Stomach smooth muscle (tissue), 2 donors: ENCODE measurements around the gene TSG101.

Experiments used
- H3K27ac ChIP-seq: one replicate; pipeline ENCODE4 v1.7.0; 2013; ENCODE audit warnings: mild to moderate bottlenecking, low read length, inconsistent platforms
- H3K27me3 ChIP-seq, 2 donors: one replicate each; pipeline ENCODE4 v1.7.0; 2013; ENCODE audit warnings: low read length in 2 of 2; ENCODE audit not compliant: insufficient read depth in 2 of 2, control insufficient read depth in 1 of 2
- H3K36me3 ChIP-seq, 2 donors: one replicate each; pipeline ENCODE4 v1.7.0; 2013; ENCODE audit warnings: low read length in 2 of 2; ENCODE audit not compliant: control insufficient read depth in 2 of 2, insufficient read depth in 2 of 2
- H3K4me1 ChIP-seq: one replicate; pipeline ENCODE4 v1.7.0; 2013; ENCODE audit warnings: low read length; ENCODE audit not compliant: control insufficient read depth, insufficient read depth
- H3K4me3 ChIP-seq, 2 donors: one replicate each; pipeline ENCODE4 v1.7.0; 2013; ENCODE audit warnings: low read length in 2 of 2
- H3K9ac ChIP-seq, 2 donors: one replicate each; pipeline ENCODE4 v1.7.0; 2013; ENCODE audit warnings: low read length in 2 of 2, mild to moderate bottlenecking in 1 of 2
- H3K9me3 ChIP-seq, 2 donors: one replicate each; pipeline ENCODE4 v1.7.0; 2013; ENCODE audit warnings: low read length in 2 of 2; ENCODE audit not compliant: control insufficient read depth in 2 of 2
- donor health status: healthy.
- donor health status: Pancreatic carcinoma.

The TSG101 gene

DNA sequence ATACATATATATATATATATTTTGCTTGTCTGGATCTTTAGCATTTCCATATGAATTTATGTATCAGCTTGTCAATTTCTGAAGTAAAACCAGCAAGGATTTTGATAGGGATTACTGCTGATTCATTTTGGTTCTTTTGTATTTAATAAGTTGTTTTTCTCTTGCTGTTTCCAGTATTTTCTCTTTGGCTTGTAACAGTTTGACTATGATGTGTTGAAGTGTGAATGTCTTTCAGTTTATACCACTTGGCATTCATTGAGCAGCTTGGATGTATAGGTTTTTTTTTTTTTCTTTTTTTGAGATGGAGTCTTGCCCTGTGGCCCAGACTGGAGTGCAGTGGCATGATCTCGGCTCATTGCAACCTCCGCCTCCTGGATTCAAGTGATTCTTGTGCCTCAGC lies 58.7 kb downstream of the TSG101 start:
- H3K9ac ChIP-seq: no peak overlapping the region
- H3K27ac ChIP-seq: no peak overlapping the region
- no peaks in the 10 kb centered on the region for H3K36me3 ChIP-seq
- H3K4me3 ChIP-seq: no peak overlapping the region
- no peaks in the 10 kb centered on the region for H3K9me3 ChIP-seq
- H3K4me1 ChIP-seq: no peaks in the 10 kb centered on the region
- H3K27me3 ChIP-seq: no peaks in the 10 kb centered on the region

DNA sequence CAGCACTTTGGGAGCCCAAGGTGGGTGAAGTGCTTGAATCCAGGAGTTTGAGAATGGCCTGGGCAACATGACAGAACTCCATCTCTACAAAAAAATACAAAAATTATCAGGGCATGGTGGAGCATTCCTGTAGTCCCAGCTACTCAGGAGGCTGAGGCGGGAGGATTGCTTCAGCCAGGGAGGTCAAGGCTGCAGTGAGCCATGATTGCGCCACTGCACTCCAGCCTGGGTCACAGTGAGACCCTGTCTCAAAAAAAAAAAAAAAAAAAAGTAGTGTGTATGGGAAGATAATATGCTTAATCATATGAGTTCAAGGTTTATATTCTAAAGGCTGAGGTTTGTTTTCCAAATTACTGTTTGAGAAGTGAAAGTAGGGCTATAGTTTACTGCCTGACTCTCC lies 60.3 kb downstream of the TSG101 start:
- Histone ChIP-seq H3K27ac (no peak overlapping the region), H3K9me3 (no peaks in the 10 kb centered on the region), H3K36me3 (no peaks in the 10 kb centered on the region), H3K4me3 (no peak overlapping the region), H3K27me3 (no peaks in the 10 kb centered on the region), H3K9ac (no peak overlapping the region), H3K4me1 (no peaks in the 10 kb centered on the region)

DNA sequence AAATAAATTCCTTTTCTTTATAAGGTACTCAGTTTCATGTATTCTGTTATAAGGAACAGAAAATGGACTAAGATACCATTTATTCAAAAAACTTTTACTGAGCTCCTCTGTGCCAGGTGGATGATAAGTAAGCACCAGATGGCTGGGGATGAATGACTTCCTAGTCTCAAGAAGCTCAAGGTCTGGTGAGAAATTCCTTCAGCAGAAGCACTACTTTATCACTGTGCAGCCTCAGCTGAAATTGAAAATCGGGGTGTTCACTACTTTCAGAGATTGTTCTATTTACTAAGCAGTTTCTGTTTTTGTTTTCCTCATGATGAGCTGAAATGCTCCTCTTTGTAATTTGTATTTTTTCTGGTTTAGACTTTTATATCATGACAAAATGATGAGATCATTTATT lies 63.3 kb downstream of the TSG101 start:
- Histone ChIP-seq H3K4me1 (no peaks in the 10 kb centered on the region), H3K9ac (no peak overlapping the region), H3K27ac (no peak overlapping the region), H3K27me3 (no peaks in the 10 kb centered on the region), H3K9me3 (no peaks in the 10 kb centered on the region), H3K36me3 (no peaks in the 10 kb centered on the region), H3K4me3 (no peak overlapping the region)

DNA sequence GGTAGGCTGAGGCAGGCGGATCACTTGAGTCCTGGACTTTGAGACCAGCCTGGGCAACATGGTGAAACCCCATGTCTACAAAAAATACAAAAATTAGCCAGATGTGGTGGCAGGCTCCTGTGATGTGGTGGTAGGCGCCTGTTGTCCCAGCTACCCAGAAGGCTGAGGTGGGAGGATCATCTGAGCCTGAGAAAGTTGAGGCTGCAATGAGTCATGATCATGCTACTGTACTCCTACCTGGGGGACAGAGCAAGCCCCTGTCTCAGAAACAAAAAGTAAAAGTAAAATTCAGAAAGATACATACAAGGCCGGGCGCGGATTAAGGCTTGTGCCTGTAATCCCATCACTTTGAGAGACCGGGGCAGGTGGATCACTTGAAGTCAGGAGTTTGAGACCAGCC lies 64.8 kb downstream of the TSG101 start:
- no peak overlapping the region for H3K4me3 ChIP-seq
- no peaks in the 10 kb centered on the region for H3K36me3 ChIP-seq
- no peak overlapping the region for H3K9ac ChIP-seq
- no peaks in the 10 kb centered on the region for H3K27me3 ChIP-seq
- H3K27ac ChIP-seq: no peak overlapping the region
- no peaks in the 10 kb centered on the region for H3K9me3 ChIP-seq
- H3K4me1 ChIP-seq: no peaks in the 10 kb centered on the region

DNA sequence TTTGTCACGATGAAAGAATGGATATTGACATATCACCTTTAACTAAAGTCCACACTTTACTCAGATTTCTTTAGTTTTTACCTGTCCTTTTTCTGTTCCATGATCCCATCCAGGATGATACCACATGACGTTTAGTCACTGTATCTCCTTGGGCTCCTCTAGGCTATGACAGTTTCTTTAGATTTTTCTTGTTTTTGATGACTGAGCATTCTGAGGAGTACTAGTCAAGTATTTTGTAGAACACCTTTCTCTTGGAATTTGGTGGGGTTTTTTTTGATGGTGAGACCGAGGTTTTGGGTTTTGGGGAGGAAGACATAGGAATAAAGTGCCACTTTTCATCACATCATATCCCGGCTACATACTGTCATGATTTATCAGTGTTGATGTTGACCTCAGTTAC lies 67.1 kb downstream of the TSG101 start:
- Histone ChIP-seq H3K27me3 (peaks cover 3 to 6% of the 10 kb centered on the region in 2 donors), H3K9ac (no peak overlapping the region), H3K27ac (no peak overlapping the region), H3K9me3 (no peaks in the 10 kb centered on the region), H3K36me3 (no peaks in the 10 kb centered on the region), H3K4me1 (no peaks in the 10 kb centered on the region), H3K4me3 (no peak overlapping the region)

DNA sequence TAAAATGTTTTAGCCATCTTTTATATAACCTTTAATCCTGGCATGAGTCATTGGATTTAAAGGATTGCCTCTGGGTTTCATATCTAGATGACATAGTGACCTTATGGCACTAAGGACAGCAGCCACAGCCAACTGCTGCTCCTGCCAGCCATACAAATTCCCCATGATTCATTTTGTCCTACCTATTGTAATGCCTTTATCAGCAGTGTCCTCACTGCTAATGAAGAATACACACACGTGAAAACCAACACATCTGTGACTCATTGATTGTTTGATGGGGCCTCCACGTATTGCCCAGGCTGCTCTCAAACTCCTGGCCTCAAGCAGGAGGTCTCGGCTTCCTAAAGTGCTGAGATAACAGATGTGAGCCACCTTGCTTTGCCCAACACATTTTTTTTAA lies 69.3 kb downstream of the TSG101 start:
- no peaks in the 10 kb centered on the region for H3K4me1 ChIP-seq
- no peaks in the 10 kb centered on the region for H3K36me3 ChIP-seq
- H3K27ac ChIP-seq: no peak overlapping the region
- H3K9me3 ChIP-seq: no peaks in the 10 kb centered on the region
- H3K27me3 ChIP-seq: peaks cover 3 to 6% of the 10 kb centered on the region in 2 donors
- no peak overlapping the region for H3K4me3 ChIP-seq
- no peak overlapping the region for H3K9ac ChIP-seq

DNA sequence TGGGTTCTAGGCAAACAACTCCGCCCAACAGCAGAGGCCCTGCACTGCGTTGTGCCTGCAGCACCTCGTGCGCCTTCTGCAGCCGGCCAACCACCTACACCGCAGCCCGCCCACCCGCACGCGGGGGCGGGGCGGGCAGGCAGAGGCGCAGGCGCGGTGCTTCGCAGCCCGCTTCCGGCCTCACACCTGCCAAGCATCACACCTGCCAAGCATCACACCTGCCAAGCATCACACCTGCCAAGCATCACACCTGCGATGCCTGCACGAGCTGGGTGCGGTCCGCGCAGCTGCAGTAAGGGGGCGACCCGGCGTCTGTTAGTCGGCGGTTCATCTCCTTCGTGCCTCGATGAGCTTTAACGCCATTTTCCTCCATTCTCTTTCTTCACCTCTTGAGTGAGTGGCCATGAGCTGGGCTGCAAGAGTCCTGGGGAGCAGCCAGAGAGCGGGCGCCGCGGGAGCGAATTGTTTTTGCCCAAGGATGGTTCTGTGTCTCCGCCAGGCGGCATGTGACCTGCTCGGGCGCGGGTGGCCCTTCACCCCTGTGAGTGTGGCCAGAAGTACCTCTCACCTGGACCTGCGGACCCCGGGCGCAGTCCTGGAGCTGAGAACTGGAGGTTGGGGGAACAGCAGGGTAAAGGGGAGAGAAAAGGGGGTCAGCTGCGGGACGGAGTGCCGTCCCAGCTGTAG lies 70.9 kb downstream of the TSG101 start, which contains the start of gene LDHAL6A:
Gene LDHAL6A, plus strand, starts transcription at position 171 of the 687 bp plus-strand sequence. CDS start 825 bp downstream, outside the sequence.
- no peaks in the 10 kb centered on the region for H3K36me3 ChIP-seq
- no peak within 1 kb of the TSS for H3K27ac ChIP-seq
- no peak within 1 kb of the TSS for H3K9ac ChIP-seq
- H3K4me3 ChIP-seq: peak within 1 kb of the TSS in 1 of 2 donors; percentile 22
- H3K4me1 ChIP-seq: no peaks in the 10 kb centered on the region
- peaks cover 3 to 6% of the 10 kb centered on the region in 2 donors for H3K27me3 ChIP-seq
- H3K9me3 ChIP-seq: no peaks in the 10 kb centered on the region

DNA sequence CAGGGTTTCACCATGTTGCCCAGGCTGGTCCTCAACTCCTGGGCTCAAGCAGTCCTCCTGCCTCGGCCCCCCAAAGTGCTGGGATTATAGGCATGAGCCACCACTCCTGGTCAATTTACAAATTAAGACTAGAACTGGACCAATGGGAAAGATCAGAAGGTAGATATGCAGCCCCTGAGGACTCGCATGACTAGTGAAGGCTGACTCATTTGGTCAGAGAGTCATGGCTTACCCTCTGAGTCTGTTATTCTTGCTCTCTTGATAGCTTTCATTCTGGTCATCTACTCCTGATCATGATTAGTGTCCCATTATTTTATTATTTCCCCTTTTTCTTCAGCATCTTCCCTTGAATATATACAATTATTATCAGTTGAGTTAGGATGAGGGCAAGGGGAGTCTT lies 73.8 kb downstream of the TSG101 start:
- peaks cover 3 to 6% of the 10 kb centered on the region in 2 donors for H3K27me3 ChIP-seq
- no peak overlapping the region for H3K4me3 ChIP-seq
- H3K4me1 ChIP-seq: no peaks in the 10 kb centered on the region
- no peaks in the 10 kb centered on the region for H3K9me3 ChIP-seq
- H3K9ac ChIP-seq: no peak overlapping the region
- H3K27ac ChIP-seq: no peak overlapping the region
- H3K36me3 ChIP-seq: no peaks in the 10 kb centered on the region

DNA sequence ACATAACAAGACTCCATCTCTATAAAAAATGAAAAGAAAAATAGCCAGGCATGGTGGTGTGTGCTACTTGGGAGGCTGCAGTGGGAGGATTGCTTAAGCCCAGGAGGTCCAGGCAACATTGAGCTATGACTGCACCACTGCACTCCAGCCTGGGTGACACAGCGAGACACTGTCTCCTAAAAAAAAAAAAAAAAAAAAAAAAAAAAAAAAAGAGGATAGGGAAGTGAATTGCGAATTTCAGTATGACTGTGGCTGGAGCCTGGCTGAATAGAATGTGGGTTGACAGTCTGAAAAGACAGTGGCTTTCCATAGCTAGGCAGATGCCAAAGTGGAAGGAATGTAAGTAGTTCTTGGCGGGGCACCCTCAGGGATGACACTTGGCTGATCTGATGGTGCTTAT lies 77.5 kb downstream of the TSG101 start:
- H3K9me3 ChIP-seq: no peaks in the 10 kb centered on the region
- H3K4me1 ChIP-seq: no peaks in the 10 kb centered on the region
- no peaks in the 10 kb centered on the region for H3K27me3 ChIP-seq
- H3K27ac ChIP-seq: no peak overlapping the region
- H3K36me3 ChIP-seq: no peaks in the 10 kb centered on the region
- no peak overlapping the region for H3K4me3 ChIP-seq
- no peak overlapping the region for H3K9ac ChIP-seq

DNA sequence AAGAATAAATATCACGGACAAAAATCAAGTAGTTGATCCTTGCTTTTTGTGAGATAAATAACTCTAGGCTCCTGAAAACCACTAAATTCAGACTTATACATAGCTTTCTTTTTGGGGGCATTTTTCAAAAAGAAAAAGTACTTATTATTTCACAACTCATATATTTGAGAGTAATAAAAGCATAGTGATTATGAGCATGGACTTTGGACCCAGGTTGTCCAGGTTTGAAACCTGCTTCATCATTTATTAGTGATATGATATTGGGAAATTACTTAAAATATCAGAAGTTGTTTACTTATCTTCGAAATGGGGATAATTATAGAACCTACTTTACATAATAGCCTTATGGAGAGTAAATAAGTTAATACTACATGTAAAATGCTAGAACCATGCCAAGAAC lies 88.1 kb downstream of the TSG101 start:
- H3K9me3 ChIP-seq: no peaks in the 10 kb centered on the region
- no peaks in the 10 kb centered on the region for H3K36me3 ChIP-seq
- no peaks in the 10 kb centered on the region for H3K27me3 ChIP-seq
- no peak overlapping the region for H3K4me3 ChIP-seq
- no peaks in the 10 kb centered on the region for H3K4me1 ChIP-seq
- H3K9ac ChIP-seq: no peak overlapping the region
- no peak overlapping the region for H3K27ac ChIP-seq
